Endothelial cell of umbilical vein (primary cell): Measurements from ENCODE around the gene SLC30A1. TPM values are rescaled to one million over a fixed set of nuclear protein-coding genes. Genes with fewer than 3 reads are reported as not detected.

Source experiments
- BruUV-seq: library from RNA; stranded (reverse); fragments of 400-500 nt; replicated peaks from 2 replicates; lab custom pipeline; 2021; lab: Mats Ljungman, UMichigan
- CTCF ChIA-PET: fragments of 300-600, 350-600 bp; sonication (Branson Sonifier 250); formaldehyde crosslinking; loops from one replicate; lab custom pipeline; 2021; ENCODE audit warnings: antibody characterized with exemption, inconsistent platforms; lab: Charles Lee
- POLR2A ChIA-PET: fragments of 300-600, 350-600 bp; sonication (Branson Sonifier 250); formaldehyde crosslinking; loops from one replicate; lab custom pipeline; 2021; ENCODE audit warnings: antibody characterized with exemption, inconsistent platforms; lab: Charles Lee
- DNase-seq: peaks from one replicate; pipeline ENCODE4 v3.0.0-alpha.2; 2011; ENCODE audit warnings: low read depth, low spot score
- FAIRE-seq: peaks from 2 replicates; lab custom pipeline; 2011; peaks lifted over from hg19 to GRCh38; lab: Jason Lieb, UNC
- H2AFZ ChIP-seq: 2 replicates; pipeline ENCODE4 v1.6.0; 2012; ENCODE audit warnings: low read depth, low read length, control low read depth, inconsistent platforms
- H3K27ac ChIP-seq: 2 replicates; pipeline ENCODE4 v1.5.1; 2011; ENCODE audit warnings: low read depth, mild to moderate bottlenecking, control low read depth, low read length, moderate library complexity; ENCODE audit not compliant: insufficient read depth
- H3K27me3 ChIP-seq, 2 experiments: 2 replicates each; pipeline versions ENCODE4 v1.6.0 to v1.6.1; 2011; ENCODE audit warnings: low read length in 2 of 2, mixed read lengths in 1 of 2; ENCODE audit not compliant: control insufficient read depth in 2 of 2, insufficient read depth in 2 of 2
- H3K36me3 ChIP-seq, 2 experiments: 2 replicates in 1 of 2; 3 replicates in 1 of 2; pipeline ENCODE4 v1.5.1; 2011; ENCODE audit warnings: low read length in 2 of 2, mild to moderate bottlenecking in 1 of 2, moderate library complexity in 1 of 2; ENCODE audit not compliant: control insufficient read depth in 2 of 2, insufficient read depth in 2 of 2; ENCODE audit errors: extremely low read depth in 1 of 2
- H3K4me1 ChIP-seq: 3 replicates; pipeline ENCODE4 v1.5.1; 2011; ENCODE audit warnings: mild to moderate bottlenecking, low read length; ENCODE audit not compliant: control insufficient read depth, insufficient read depth; ENCODE audit errors: extremely low read depth
- H3K4me2 ChIP-seq: 2 replicates; pipeline ENCODE4 v1.6.1; 2011; ENCODE audit warnings: low read length, control low read depth, mixed read lengths; ENCODE audit not compliant: insufficient read depth
- H3K4me3 ChIP-seq, 3 experiments: fragments of 200-600 bp in 1 of 3; sonication (generic), shearing (Covaris generic) in 1 of 3; replicated peaks in 1 of 3; 2 replicates each; pipeline ENCODE4 v1.5.1; 2011 to 2016; ENCODE audit warnings: control low read depth in 3 of 3, low read length in 3 of 3, mild to moderate bottlenecking in 2 of 3, inconsistent platforms in 1 of 3, low read depth in 1 of 3, moderate library complexity in 1 of 3; ENCODE audit not compliant: insufficient read depth in 1 of 3
- H3K79me2 ChIP-seq: 2 replicates; pipeline ENCODE4 v1.6.0; 2012; ENCODE audit warnings: low read length, inconsistent platforms; ENCODE audit not compliant: control insufficient read depth, insufficient read depth
- H3K9ac ChIP-seq: replicated peaks from 2 replicates; pipeline ENCODE3; 2011; ENCODE audit warnings: low read length, control low read depth; ENCODE audit not compliant: insufficient read depth; ENCODE audit errors: extremely low read depth
- H3K9me1 ChIP-seq: replicated peaks from 3 replicates; pipeline ENCODE4 v1.6.0; 2011; ENCODE audit warnings: mild to moderate bottlenecking, low read length; ENCODE audit not compliant: control insufficient read depth, insufficient read depth; ENCODE audit errors: extremely low read depth
- H3K9me3 ChIP-seq: replicated peaks from 2 replicates; pipeline ENCODE4 v1.5.1; 2012; ENCODE audit warnings: low read length, inconsistent platforms; ENCODE audit not compliant: control insufficient read depth, insufficient read depth
- H4K20me1 ChIP-seq: replicated peaks from 2 replicates; pipeline ENCODE3; 2011; ENCODE audit warnings: mild to moderate bottlenecking, low read length; ENCODE audit not compliant: control insufficient read depth, insufficient read depth; ENCODE audit errors: extremely low read depth
- EZH2 ChIP-seq: IDR thresholded peaks from 2 replicates; pipeline ENCODE4 v1.6.1; 2012; ENCODE audit warnings: borderline replicate concordance, low read depth, mild to moderate bottlenecking, moderate library complexity, low read length, inconsistent platforms; ENCODE audit not compliant: severe bottlenecking
- FOS ChIP-seq: IDR thresholded peaks from 2 replicates; pipeline ENCODE4 v1.6.1; 2011; ENCODE audit warnings: mild to moderate bottlenecking, low read length, moderate library complexity, borderline replicate concordance; ENCODE audit not compliant: insufficient read depth
- GATA2 ChIP-seq: IDR thresholded peaks from 2 replicates; pipeline ENCODE4 v1.7.0; 2011; ENCODE audit warnings: low read depth, mild to moderate bottlenecking, moderate library complexity, mixed read lengths, low read length; ENCODE audit not compliant: insufficient read length, insufficient read depth
- JUN ChIP-seq: IDR thresholded peaks from 2 replicates; pipeline ENCODE4 v1.6.1; 2011; ENCODE audit warnings: borderline replicate concordance, low read depth; ENCODE audit not compliant: insufficient read length, insufficient read depth
- MAX ChIP-seq: IDR thresholded peaks from 2 replicates; pipeline ENCODE4 v1.6.1; 2011; ENCODE audit not compliant: insufficient read depth, insufficient read length
- MYC ChIP-seq: IDR thresholded peaks from one replicate; pipeline ENCODE4 v1.6.1; 2011; ENCODE audit warnings: mild to moderate bottlenecking, low read depth, low read length
- POLR2A ChIP-seq: IDR thresholded peaks from 2 replicates; pipeline ENCODE4 v1.6.1; 2012; ENCODE audit warnings: low read depth, mild to moderate bottlenecking, control low read depth, low read length
- POLR2AphosphoS5 ChIP-seq: IDR thresholded peaks from 2 replicates; pipeline ENCODE4 v1.6.1; 2012; ENCODE audit warnings: low read depth, mild to moderate bottlenecking, control low read depth, low read length, moderate library complexity; ENCODE audit not compliant: insufficient read depth
- dilution Hi-C: fragments of 300-500 bp; cut with MboI; formaldehyde crosslinking; loops from one replicate; pipeline ENCODE4 v1.15.0; 2019; ENCODE audit warnings: low sequenced_read_pairs; ENCODE audit not compliant: extremely low pct_ligation_motif_present
- intact Hi-C: fragments of 100-400 bp; cut with micrococcal nuclease; formaldehyde crosslinking; loops from one replicate; pipeline ENCODE4 v1.10.0; 2022
- polyA plus RNA-seq, 4 experiments: library from polyadenylated mRNA; depleted of rRNA in 3 of 4; stranded (reverse) in 3 of 4; unstranded in 1 of 4; fragments of >200 nt; gene quantifications; 2 replicates each; pipeline versions ENCODE4 v1.2.1 to v1.2.3, GENCODE V29; 2011 to 2012; ENCODE audit warnings: missing spikeins in 1 of 4
- total RNA-seq: library from RNA; stranded (reverse); gene quantifications from 2 replicates; pipeline ENCODE4 v1.2.3, GENCODE V29; 2021

SLC30A1 gene
- total and polyA plus RNA-seq, 2 donors (not counting 3 experiments of a cell fraction or from before 2014, with no cell fraction given): 5.5 to 21.5 TPM

GRCh38 chr1:211577277-211577818 lies 1.6 kb downstream of the SLC30A1 start:
- BruUV-seq: TSS peak; percentile 49
- H3K4me2 ChIP-seq: peak overlapping the region; percentile 97
- ChIA-PET CTCF (interaction anchor here (0.8 to 1.8 kb wide), 14 partner anchors 11 to 254 kb away, joined by 3 to 21 read pairs (median 4); no protein-coding TSS in a partner anchor), POLR2A (no interaction called here)
- peak overlapping the region; percentile 74 to 99 (median 98) for H3K4me3 ChIP-seq
- DNase-seq (no peak), FAIRE-seq (peak; percentile 63)
- no peaks in the 10 kb centered on the region for H3K9me1 ChIP-seq
- H4K20me1 ChIP-seq: no peaks in the 10 kb centered on the region
- H3K79me2 ChIP-seq: peaks cover 44% of the 10 kb centered on the region
- intact Hi-C loops: loop anchor here (1.0 to 10.0 kb wide), 6 partner anchors 62 to 1343 kb away; partner anchors contain the start of genes LPGAT1 and SERTAD4
- H3K9ac ChIP-seq: peak overlapping the region; percentile 84
- H3K4me1 ChIP-seq: peaks cover 37% of the 10 kb centered on the region
- peaks cover 0 to 16% of the 10 kb centered on the region in 2 experiments for H3K36me3 ChIP-seq
- no peaks in the 10 kb centered on the region for H3K9me3 ChIP-seq
- peak overlapping the region; percentile 29 for H2AFZ ChIP-seq
- dilution Hi-C loops: no loop called here
- H3K27me3 ChIP-seq: no peaks in the 10 kb centered on the region
- TF ChIP-seq EZH2 (no peak), POLR2A (peak; percentile 54), JUN (no peak), GATA2 (no peak), FOS (no peak), POLR2AphosphoS5 (peak; percentile 56), MYC (no peak), MAX (no peak)
- H3K27ac ChIP-seq: peak overlapping the region; percentile 64
